ENCODE data around the gene RNF146. TPM values are rescaled to one million over a fixed set of nuclear protein-coding genes. Genes with fewer than 3 reads are reported as not detected.

The RNF146 gene
- total and polyA plus RNA-seq, 2 experiments from 2014 or later: 28.8 to 48.9 TPM

DNA sequence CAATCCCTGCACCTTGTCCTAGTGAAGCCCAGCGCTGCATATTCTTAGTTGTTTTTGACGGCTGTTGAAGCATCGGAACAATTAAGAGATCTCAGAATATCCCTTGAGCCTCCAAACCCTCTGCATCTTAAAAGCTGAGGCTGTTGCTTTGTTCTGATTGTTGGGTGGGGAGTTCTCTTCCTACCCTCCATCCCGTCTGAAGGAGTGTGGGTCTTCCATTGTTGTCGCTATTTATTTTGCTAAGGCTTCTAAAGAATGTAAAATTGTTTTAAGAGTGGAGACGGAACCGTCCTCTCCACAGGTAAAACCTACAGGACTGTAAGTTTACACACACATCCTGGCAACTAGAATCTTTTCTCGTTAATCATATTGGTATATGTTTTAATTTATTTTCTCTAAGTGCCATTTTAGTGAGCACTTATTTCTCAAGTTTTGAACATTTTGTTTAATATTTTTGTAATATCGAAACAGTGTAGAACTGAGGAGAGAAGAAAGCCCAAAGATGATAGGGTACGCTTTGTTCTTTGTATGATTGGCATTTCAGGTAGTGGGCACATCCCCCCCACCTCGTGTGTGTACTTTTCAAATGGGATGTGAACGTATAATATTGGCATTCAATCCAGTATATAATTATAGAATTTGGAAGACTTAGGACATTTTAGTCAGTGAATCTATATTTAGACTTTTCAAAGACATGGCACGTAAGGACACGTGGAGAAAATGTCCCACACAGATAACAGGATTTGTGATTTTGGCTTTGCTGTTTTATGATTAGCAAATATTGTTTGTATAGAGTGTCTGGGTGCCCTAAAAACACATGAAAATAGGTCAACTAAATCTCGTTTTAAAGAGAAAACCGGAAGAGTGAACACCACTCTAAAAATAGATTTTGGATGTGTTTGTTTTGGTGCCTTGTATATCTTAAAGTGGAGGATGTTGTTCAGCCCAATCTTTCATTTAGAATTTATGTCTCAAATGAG lies 1.3 kb downstream of the RNF146 start:
- no peak for DNase-seq (ENCODE audit: low spot score)

DNA sequence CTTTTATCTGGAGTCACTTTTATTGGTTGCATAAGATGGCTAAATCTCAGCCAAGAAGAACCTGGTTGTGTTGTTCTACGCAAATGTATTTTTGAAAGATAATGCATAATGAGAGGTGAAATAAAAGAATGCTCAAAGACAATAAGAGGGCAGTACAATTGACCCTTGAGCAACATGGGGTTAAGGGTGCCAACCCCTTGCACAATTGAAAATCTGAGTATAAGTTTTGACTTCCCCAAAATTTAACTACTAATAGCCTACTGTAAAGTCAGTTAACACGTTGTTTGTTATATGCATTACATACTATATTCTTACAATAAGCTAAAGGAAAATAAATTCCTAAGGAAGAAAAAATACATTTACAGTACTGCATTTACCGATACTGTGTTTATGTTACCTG lies 5.9 kb downstream of the RNF146 start:
- H3K4me1 ChIP-seq (ENCODE audit: insufficient read depth): peaks cover 17% of the 10 kb centered on the region
- peaks cover 99% of the 10 kb centered on the region for H3K79me2 ChIP-seq
- no peak for DNase-seq (ENCODE audit: low spot score)
- no peaks in the 10 kb centered on the region for H3K27me3 ChIP-seq
- no peaks in the 10 kb centered on the region for H3K9me2 ChIP-seq (replicated peaks; ENCODE audit: insufficient read depth)
- WGBS (ENCODE audit: low lambda C conversion rate, missing lambda C conversion rate): 98% methylated on average over 3 of the region's 3 CpGs
- no peaks in the 10 kb centered on the region for H3K9me3 ChIP-seq (ENCODE audit: low read depth)
- TF ChIP-seq EZH2phosphoT487 (IDR thresholded peaks at IDR 0.05; ENCODE audit: low read depth, severe bottlenecking, unreplicated experiment) (no peak), CTCF (IDR thresholded peaks at IDR 0.05; ENCODE audit: poor library complexity) (no peak), EZH2 (IDR thresholded peaks at IDR 0.05; ENCODE audit: borderline replicate concordance) (no peak)
- H4K20me1 ChIP-seq (ENCODE audit: insufficient read depth, poor library complexity, severe bottlenecking): peaks cover 87% of the 10 kb centered on the region
- no peak overlapping the region for H2AFZ ChIP-seq
- H3K27ac ChIP-seq: no peak overlapping the region
- no peak overlapping the region for H3K4me2 ChIP-seq
- no peaks in the 10 kb centered on the region for H3K36me3 ChIP-seq (replicated peaks; ENCODE audit: insufficient read depth, low read depth)
- no peak overlapping the region for H3K4me3 ChIP-seq

More for the DNA sequence above, 1.3 kb downstream of the RNF146 start:
- peak overlapping the region; percentile 82 for H2AFZ ChIP-seq
- peaks cover 17% of the 10 kb centered on the region for H3K4me1 ChIP-seq (ENCODE audit: insufficient read depth)
- no peaks in the 10 kb centered on the region for H3K27me3 ChIP-seq
- H3K79me2 ChIP-seq: peaks cover 62% of the 10 kb centered on the region
- peak overlapping the region; percentile 62 for H3K4me3 ChIP-seq
- 2% methylated on average over 16 of the region's 16 CpGs for WGBS (ENCODE audit: low lambda C conversion rate, missing lambda C conversion rate)
- H3K9me2 ChIP-seq (replicated peaks; ENCODE audit: insufficient read depth): no peaks in the 10 kb centered on the region
- H3K27ac ChIP-seq: peak overlapping the region; percentile 100
- no peaks in the 10 kb centered on the region for H3K9me3 ChIP-seq (ENCODE audit: low read depth)
- H4K20me1 ChIP-seq (ENCODE audit: insufficient read depth, poor library complexity, severe bottlenecking): peaks cover 52% of the 10 kb centered on the region
- H3K36me3 ChIP-seq (replicated peaks; ENCODE audit: insufficient read depth, low read depth): no peaks in the 10 kb centered on the region
- no peak for TF ChIP-seq EZH2 (IDR thresholded peaks at IDR 0.05; ENCODE audit: borderline replicate concordance)
- TF ChIP-seq CTCF (IDR thresholded peaks at IDR 0.05; ENCODE audit: poor library complexity): no peak
- TF ChIP-seq EZH2phosphoT487 (IDR thresholded peaks at IDR 0.05; ENCODE audit: low read depth, severe bottlenecking, unreplicated experiment): no peak
- peak overlapping the region; percentile 82 for H3K4me2 ChIP-seq

- no peak overlapping the region for H2AFZ ChIP-seq
- 92% methylated on average over 2 of the region's 2 CpGs for WGBS (ENCODE audit: low lambda C conversion rate, missing lambda C conversion rate)
- H3K9me2 ChIP-seq (replicated peaks; ENCODE audit: insufficient read depth): no peaks in the 10 kb centered on the region
- DNase-seq (ENCODE audit: low spot score): no peak
- H3K36me3 ChIP-seq (replicated peaks; ENCODE audit: insufficient read depth, low read depth): no peaks in the 10 kb centered on the region
- H3K79me2 ChIP-seq: peaks cover 99% of the 10 kb centered on the region
- H3K27me3 ChIP-seq: no peaks in the 10 kb centered on the region
- H4K20me1 ChIP-seq (ENCODE audit: insufficient read depth, poor library complexity, severe bottlenecking): peaks cover 87% of the 10 kb centered on the region
- peaks cover 16% of the 10 kb centered on the region for H3K4me1 ChIP-seq (ENCODE audit: insufficient read depth)
- H3K9me3 ChIP-seq (ENCODE audit: low read depth): no peaks in the 10 kb centered on the region
- no peak overlapping the region for H3K4me2 ChIP-seq
- TF ChIP-seq EZH2phosphoT487 (IDR thresholded peaks at IDR 0.05; ENCODE audit: low read depth, severe bottlenecking, unreplicated experiment) (no peak), CTCF (IDR thresholded peaks at IDR 0.05; ENCODE audit: poor library complexity) (no peak), EZH2 (IDR thresholded peaks at IDR 0.05; ENCODE audit: borderline replicate concordance) (no peak)
- no peak overlapping the region for H3K4me3 ChIP-seq
- H3K27ac ChIP-seq: no peak overlapping the region
Measured at GRCh38 chr6:127273499-127273898, 6.8 kb downstream of the RNF146 start.
